OCI-LY7 (cell line): ENCODE measurements around the gene NINJ1. TPM values are rescaled to one million over a fixed set of nuclear protein-coding genes. Genes with fewer than 3 reads are reported as not detected.

Experiments
- BruUV-seq: library from RNA; stranded (reverse); fragments of 400-500 nt; replicated peaks from 2 replicates; lab custom pipeline; 2021; lab: Mats Ljungman, UMichigan
- CTCF ChIA-PET: fragments of 300-600 bp; sonication (Branson Sonifier 250); formaldehyde crosslinking; loops from one replicate; lab custom pipeline; 2022; ENCODE audit warnings: antibody characterized with exemption; ENCODE audit not compliant: unreplicated experiment; lab: Charles Lee
- POLR2A ChIA-PET: fragments of 300-600 bp; sonication (Branson Sonifier 250); formaldehyde crosslinking; loops from one replicate; lab custom pipeline; 2022; ENCODE audit warnings: antibody characterized with exemption; lab: Charles Lee
- DNase-seq: peaks from one replicate; pipeline ENCODE4 v3.0.0-alpha.2; 2015; ENCODE audit warnings: low spot score
- H2AFZ ChIP-seq: fragments of 200-600 bp; sonication (generic), shearing (Covaris generic); 2 replicates; pipeline ENCODE4 v1.6.1; 2014; ENCODE audit warnings: mild to moderate bottlenecking, antibody characterized with exemption, low read length, moderate library complexity
- H3K27ac ChIP-seq: fragments of 200-600 bp; sonication (generic); 2 replicates; pipeline ENCODE4 v1.5.1; 2014; ENCODE audit warnings: mixed run types, low read depth, mild to moderate bottlenecking, moderate library complexity, low read length, inconsistent platforms; ENCODE audit not compliant: poor library complexity, severe bottlenecking
- H3K36me3 ChIP-seq: fragments of 200-600 bp; sonication (generic); 2 replicates; pipeline ENCODE4 v1.6.1; 2014; ENCODE audit warnings: mild to moderate bottlenecking, antibody characterized with exemption, low read length, moderate library complexity, mixed read lengths; ENCODE audit not compliant: insufficient read depth
- H3K4me1 ChIP-seq: fragments of 200-600 bp; sonication (generic); 2 replicates; pipeline ENCODE4 v1.5.1; 2014; ENCODE audit warnings: mild to moderate bottlenecking, low read length; ENCODE audit not compliant: insufficient read depth, poor library complexity, severe bottlenecking
- H3K4me2 ChIP-seq: fragments of 200-600 bp; sonication (generic); 2 replicates; pipeline ENCODE4 v1.6.1; 2014; ENCODE audit warnings: mild to moderate bottlenecking, low read length
- H3K4me3 ChIP-seq: fragments of 200-600 bp; sonication (generic); 2 replicates; pipeline ENCODE4 v1.5.1; 2014; ENCODE audit warnings: mild to moderate bottlenecking, low read depth, low read length; ENCODE audit not compliant: poor library complexity, severe bottlenecking
- H3K79me2 ChIP-seq: fragments of 200-600 bp; sonication (generic); 2 replicates; pipeline ENCODE4 v1.6.1; 2016; ENCODE audit warnings: low read depth, mild to moderate bottlenecking, low read length, moderate library complexity, mixed read lengths; ENCODE audit not compliant: insufficient read depth
- H3K9me2 ChIP-seq: fragments of 200-600 bp; sonication (generic); 2 replicates; pipeline ENCODE4 v1.6.1; 2016; ENCODE audit warnings: mild to moderate bottlenecking, low read length, mixed read lengths; ENCODE audit not compliant: insufficient read depth
- H3K9me3 ChIP-seq: fragments of 200-600 bp; sonication (generic); 2 replicates; pipeline ENCODE4 v1.6.1; 2014; ENCODE audit warnings: mild to moderate bottlenecking, mixed run types, low read length, mixed read lengths
- H4K20me1 ChIP-seq: fragments of 200-600 bp; sonication (generic); 2 replicates; pipeline ENCODE4 v1.6.1; 2014; ENCODE audit warnings: mild to moderate bottlenecking, antibody characterized with exemption, low read length, moderate library complexity, mixed read lengths; ENCODE audit not compliant: insufficient read depth
- CTCF ChIP-seq: fragments of 200-600 bp; sonication (generic); conservative IDR thresholded peaks from 2 replicates; pipeline ENCODE4 v1.5.1; 2014; ENCODE audit warnings: mild to moderate bottlenecking, antibody characterized with exemption, low read length, moderate library complexity, mixed read lengths
- EZH2phosphoT487 ChIP-seq: fragments of 200-600 bp; sonication (generic); IDR thresholded peaks from 2 replicates; pipeline ENCODE4 v1.6.1; 2018; ENCODE audit warnings: low read depth, borderline replicate concordance, mild to moderate bottlenecking, mixed run types, antibody characterized with exemption, low read length, moderate library complexity, mixed read lengths
- intact Hi-C: fragments of 100-400 bp; cut with micrococcal nuclease; formaldehyde crosslinking; loops from one replicate; pipeline ENCODE4 v1.10.0; 2022; ENCODE audit not compliant: unreplicated experiment
- total RNA-seq, 2 experiments: library from RNA; depleted of rRNA in 1 of 2; stranded (reverse); fragments of >200 nt in 1 of 2; shearing (Covaris generic) in 1 of 2; gene quantifications; 2 replicates each; pipeline ENCODE4 v1.2.3, GENCODE V29; 2014 to 2022

The NINJ1 gene
- total RNA-seq, 2 experiments from 2014 or later, result 13.3 to 18.3 TPM

DNA sequence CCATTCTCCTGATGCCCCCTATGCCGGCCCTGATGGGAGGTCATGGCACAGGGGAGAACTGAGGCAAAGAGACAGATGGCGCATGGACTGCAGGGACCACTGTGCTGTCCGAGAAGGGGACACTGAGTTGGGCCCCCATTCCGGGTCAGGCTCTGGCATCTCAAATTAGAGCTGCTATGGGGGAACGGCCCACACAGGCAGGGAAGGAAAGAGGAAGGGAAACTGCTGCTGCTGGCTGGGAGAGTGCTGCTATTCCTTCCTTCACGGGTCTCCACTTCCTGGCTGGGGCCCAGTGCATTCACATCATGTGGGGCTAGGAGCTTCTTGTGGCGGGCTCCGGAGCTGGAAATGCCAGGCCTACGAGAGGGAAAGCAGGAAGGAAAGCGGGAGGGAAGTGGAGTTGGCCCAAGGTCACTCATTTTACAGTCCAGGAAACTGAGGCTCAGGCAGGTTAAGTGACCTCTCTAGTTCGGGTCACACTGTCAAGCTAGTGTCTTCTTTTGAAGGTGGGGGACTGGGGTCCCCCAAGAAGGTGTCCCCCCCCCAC, 39.3 kb downstream of the NINJ1 start:
- TF ChIP-seq EZH2phosphoT487 (no peak), CTCF (no peak)
- peak; percentile 79 for DNase-seq
- Histone ChIP-seq H4K20me1 (no peaks in the 10 kb centered on the region), H3K79me2 (no peaks in the 10 kb centered on the region), H3K36me3 (no peaks in the 10 kb centered on the region), H3K4me1 (peaks cover 64% of the 10 kb centered on the region), H2AFZ (peak overlapping the region; percentile 2; the same call in 1 of the 2 replicates), H3K4me3 (peak overlapping the region; percentile 71), H3K4me2 (peak overlapping the region; percentile 99), H3K9me3 (no peaks in the 10 kb centered on the region), H3K9me2 (no peaks in the 10 kb centered on the region), H3K27ac (peak overlapping the region; percentile 87)
- BruUV-seq, result TSS peak; percentile 98
- CTCF ChIA-PET, result interaction anchor here (0.6 to 1.3 kb wide), 4 partner anchors 30 to 260 kb away, joined by 3 to 4 read pairs (median 3); partner anchors contain the start of gene NINJ1
- POLR2A ChIA-PET, result interaction anchor here (1.3 to 1.6 kb wide), 2 partner anchors 30 to 67 kb away, joined by 4 to 13 read pairs; no protein-coding TSS in a partner anchor
- intact Hi-C loops, result loop anchor here (1.0 to 2.0 kb wide), 2 partner anchors 30 to 92 kb away; no protein-coding TSS in a partner anchor

- Histone ChIP-seq H3K27ac (peak overlapping the region; percentile 87), H3K9me2 (no peaks in the 10 kb centered on the region), H3K9me3 (no peaks in the 10 kb centered on the region), H2AFZ (no peak overlapping the region), H3K4me1 (peaks cover 64% of the 10 kb centered on the region), H3K79me2 (no peaks in the 10 kb centered on the region), H3K4me3 (peak overlapping the region; percentile 71), H3K4me2 (peak overlapping the region; percentile 99), H4K20me1 (no peaks in the 10 kb centered on the region), H3K36me3 (no peaks in the 10 kb centered on the region)
- CTCF ChIA-PET, result interaction anchor here (1.0 kb wide), 1 partner anchor 193 kb away, joined by 3 read pairs; no protein-coding TSS in a partner anchor
- peak; percentile 25 for DNase-seq
- no TSS peak for BruUV-seq
- POLR2A ChIA-PET, result interaction anchor here (1.0 to 1.6 kb wide), 2 partner anchors 29 to 57 kb away, joined by 3 to 13 read pairs; no protein-coding TSS in a partner anchor
- TF ChIP-seq EZH2phosphoT487 (no peak), CTCF (no peak)
- intact Hi-C loops, result loop anchor here (2.0 kb wide), 1 partner anchor 91 kb away; no protein-coding TSS in a partner anchor
These were observed 40.0 kb downstream of the NINJ1 start for GRCh38 chr9:93093877-93094657.
